Right cardiac atrium (tissue), 5 donors: ENCODE data around the gene SOD1. TPM values are rescaled to one million over a fixed set of nuclear protein-coding genes. Genes with fewer than 3 reads are reported as not detected.

ENCODE experiments used
- ATAC-seq, 2 donors: fragments of 200-7000 bp; cut with Tn5 transposase; one replicate each; pipeline versions ENCODE4 v1.8.0 to v1.9.1; 2020; ENCODE audit warnings: moderate library complexity in 2 of 2, mild to moderate bottlenecking in 1 of 2
- DNase-seq, 3 donors: peaks; one replicate each; pipeline ENCODE4 v3.0.0-alpha.2; 2020
- H3K27ac ChIP-seq: one replicate; pipeline ENCODE4 v1.5.1; 2013; ENCODE audit warnings: mild to moderate bottlenecking, low read length, control low read depth, moderate library complexity
- H3K27me3 ChIP-seq: one replicate; pipeline ENCODE4 v1.6.1; 2013; ENCODE audit not compliant: control insufficient read depth, insufficient read depth
- H3K4me1 ChIP-seq: one replicate; pipeline ENCODE4 v1.6.1; 2013; ENCODE audit warnings: low read length; ENCODE audit not compliant: control insufficient read depth, insufficient read depth
- H3K4me3 ChIP-seq: one replicate; pipeline ENCODE4 v1.5.1; 2013; ENCODE audit warnings: low read length, control low read depth
- H3K9me3 ChIP-seq: one replicate; pipeline ENCODE4 v1.6.1; 2013; ENCODE audit warnings: low read length; ENCODE audit not compliant: control insufficient read depth
- WGBS: extraction: QIAGEN DNeasy Blood & Tissue Kit; methylation state at CpG from one replicate; pipeline ENCODE4 v1.1.7; 2013; 5-methylcytosine and 5-hydroxymethylcytosine counted together
- intact Hi-C, 4 donors: fragments of 100-400 bp; cut with DNase I; formaldehyde crosslinking; loops; one replicate each; pipeline versions ENCODE4 v1.11.0 to v1.14.0; 2022 to 2023
- long read RNA-seq, 4 donors: library from polyadenylated mRNA; unstranded; transcript quantifications; one replicate each; pipeline ENCODE4 v2.0.0, GENCODE V29; 2020 to 2021
- polyA plus RNA-seq: library from polyadenylated mRNA; stranded (reverse); fragments of 200-250 nt; gene quantifications from one replicate; pipeline ENCODE4 v1.2.3, GENCODE V29; 2013
- total RNA-seq, 4 donors: library from RNA; stranded (reverse); fragmentation: NEBNext Ultra II Directional; extraction: Animal tissue kit (Norgen Biotek cat#: 25700); gene quantifications; one replicate each; pipeline ENCODE4 v1.2.1, GENCODE V29; 2021
- donor health status: healthy with polysubstance abuse.
- donor health status: DM: no; HTN: yes; CAD: no.
- donor health status: DM: no; HTN: no; CAD: no.
- donor health status: DM: no; HTN: yes; CAD: no; lungs with severe emphysema.
- donor health status: DM: yes; HTN: yes; CAD: no.

SOD1 gene
- total RNA-seq (100 to 1,000 TPM; 331 to 391 (median 359) TPM), polyA plus RNA-seq (665 TPM)
- long read RNA-seq, donor 1, transcript SOD1-201 (5 exons, 966 nt) = major isoform, 315 of 329 reads
- long read RNA-seq, donor 1, partial matches to known transcripts = 2 of 329 reads
- long read RNA-seq, donor 1, other reads (novel, unspliced or antisense) = 12 of 329 reads
- long read RNA-seq, donor 2, transcript SOD1-201 (5 exons, 966 nt) = major isoform, 300 of 310 reads
- long read RNA-seq, donor 2, partial matches to known transcripts = 2 of 310 reads
- long read RNA-seq, donor 2, other reads (novel, unspliced or antisense) = 7 of 310 reads
- long read RNA-seq, donor 3, transcript SOD1-201 (5 exons, 966 nt) = major isoform, 165 of 178 reads
- long read RNA-seq, donor 3, partial matches to known transcripts = 1 of 178 reads
- long read RNA-seq, donor 3, other reads (novel, unspliced or antisense) = 11 of 178 reads
- long read RNA-seq, donor 4, transcript SOD1-201 (5 exons, 966 nt) = major isoform, 224 of 230 reads
- long read RNA-seq, donor 4, partial matches to known transcripts = 1 of 230 reads
- long read RNA-seq, donor 4, other reads (novel, unspliced or antisense) = 4 of 230 reads

DNA sequence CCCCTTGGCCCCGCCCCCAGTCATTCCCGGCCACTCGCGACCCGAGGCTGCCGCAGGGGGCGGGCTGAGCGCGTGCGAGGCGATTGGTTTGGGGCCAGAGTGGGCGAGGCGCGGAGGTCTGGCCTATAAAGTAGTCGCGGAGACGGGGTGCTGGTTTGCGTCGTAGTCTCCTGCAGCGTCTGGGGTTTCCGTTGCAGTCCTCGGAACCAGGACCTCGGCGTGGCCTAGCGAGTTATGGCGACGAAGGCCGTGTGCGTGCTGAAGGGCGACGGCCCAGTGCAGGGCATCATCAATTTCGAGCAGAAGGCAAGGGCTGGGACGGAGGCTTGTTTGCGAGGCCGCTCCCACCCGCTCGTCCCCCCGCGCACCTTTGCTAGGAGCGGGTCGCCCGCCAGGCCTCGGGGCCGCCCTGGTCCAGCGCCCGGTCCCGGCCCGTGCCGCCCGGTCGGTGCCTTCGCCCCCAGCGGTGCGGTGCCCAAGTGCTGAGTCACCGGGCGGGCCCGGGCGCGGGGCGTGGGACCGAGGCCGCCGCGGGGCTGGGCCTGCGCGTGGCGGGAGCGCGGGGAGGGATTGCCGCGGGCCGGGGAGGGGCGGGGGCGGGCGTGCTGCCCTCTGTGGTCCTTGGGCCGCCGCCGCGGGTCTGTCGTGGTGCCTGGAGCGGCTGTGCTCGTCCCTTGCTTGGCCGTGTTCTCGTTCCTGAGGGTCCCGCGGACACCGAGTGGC is at the start of gene SOD1:
Gene SOD1, plus strand, starts transcription at position 158 of the 723 bp plus-strand sequence. Its CDS starts 77 bp downstream, at position 235.
- WGBS = under 1% methylated on average over 87 of the region's 87 CpGs
- Histone ChIP-seq H3K27ac (peak within 1 kb of the TSS; percentile 81), H3K4me1 (peaks cover 5% of the 10 kb centered on the region), H3K4me3 (peak within 1 kb of the TSS; percentile 82), H3K27me3 (no peaks in the 10 kb centered on the region), H3K9me3 (no peaks in the 10 kb centered on the region)
- DNase-seq (peak; percentile 96 to 99 (median 98)), ATAC-seq (peak; percentile 97)
- intact Hi-C loops = no loop called here

DNA sequence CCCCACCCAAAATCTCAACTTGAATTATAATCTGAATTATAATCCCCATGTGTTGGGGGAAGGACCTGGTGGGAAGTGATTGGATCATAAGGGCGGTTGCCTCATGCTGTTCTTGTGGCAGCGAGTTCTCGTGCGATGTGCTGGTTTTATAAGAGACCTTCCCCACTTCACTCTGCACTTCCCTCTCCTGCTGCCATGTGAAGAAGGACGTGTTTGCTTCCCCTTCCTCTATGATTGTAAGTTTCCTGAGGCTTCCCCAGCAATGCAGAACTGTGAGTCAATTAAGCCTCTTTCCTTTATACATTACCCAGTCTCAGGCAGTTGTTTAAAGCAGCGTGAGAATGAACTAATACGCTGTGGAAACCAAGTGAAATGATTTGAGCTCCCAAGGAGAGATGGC is 48.0 kb upstream of the SOD1 start:
- Histone ChIP-seq H3K27me3 (no peaks in the 10 kb centered on the region), H3K27ac (no peak overlapping the region), H3K4me1 (no peaks in the 10 kb centered on the region), H3K4me3 (no peak overlapping the region), H3K9me3 (no peaks in the 10 kb centered on the region)
- DNase-seq (no peak), ATAC-seq (no peak)
- 92% methylated on average over 7 of the region's 7 CpGs for WGBS
- intact Hi-C loops = no loop called here

DNA sequence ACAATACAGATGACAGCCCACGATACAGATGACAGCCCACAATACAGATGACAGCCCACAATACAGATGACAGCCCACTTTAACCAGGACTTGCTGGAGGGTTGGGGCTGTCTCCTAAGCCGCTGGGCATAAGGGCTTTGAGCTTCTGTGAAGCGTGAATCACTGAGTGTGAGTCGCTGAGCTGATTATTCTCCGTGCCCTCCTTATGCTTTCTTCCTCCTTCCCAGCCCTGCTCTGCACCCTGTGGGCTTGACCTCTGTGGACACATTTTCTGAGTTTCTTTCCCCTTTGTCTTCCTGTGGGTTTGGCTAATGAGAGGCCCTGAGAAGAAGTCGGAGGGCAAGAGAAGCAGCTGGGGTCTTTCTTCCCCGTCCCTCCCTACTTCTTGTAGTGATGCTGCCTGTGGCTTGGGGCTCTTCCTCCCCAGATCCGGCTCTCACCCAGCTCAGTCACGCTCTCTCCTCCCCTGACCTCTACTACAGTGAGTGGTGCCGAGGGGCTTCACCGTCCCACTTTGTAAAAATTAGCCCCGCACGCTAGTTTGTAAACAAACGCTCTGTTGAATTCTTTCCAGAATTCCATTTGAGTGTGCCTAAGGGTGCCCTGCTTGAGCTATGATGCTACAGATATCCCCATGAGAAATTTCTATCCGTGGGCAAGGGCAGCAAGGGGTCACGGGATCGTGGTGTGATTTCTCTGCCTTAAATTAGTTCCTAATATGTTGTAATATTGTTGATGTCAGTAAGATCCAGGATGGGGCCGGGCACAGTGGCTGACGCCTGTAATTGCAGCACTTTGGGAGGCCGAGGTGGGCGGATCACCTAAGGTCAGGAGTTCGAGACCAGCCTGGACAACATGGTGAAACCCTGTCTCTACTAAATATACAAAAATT is 46.4 kb upstream of the SOD1 start:
- H3K4me3 ChIP-seq = no peak overlapping the region
- H3K9me3 ChIP-seq = no peaks in the 10 kb centered on the region
- DNase-seq (no peak), ATAC-seq (no peak)
- no peaks in the 10 kb centered on the region for H3K27me3 ChIP-seq
- intact Hi-C loops = no loop called here
- WGBS = 60% methylated on average over 22 of the region's 22 CpGs
- H3K27ac ChIP-seq = no peak overlapping the region
- no peaks in the 10 kb centered on the region for H3K4me1 ChIP-seq

DNA sequence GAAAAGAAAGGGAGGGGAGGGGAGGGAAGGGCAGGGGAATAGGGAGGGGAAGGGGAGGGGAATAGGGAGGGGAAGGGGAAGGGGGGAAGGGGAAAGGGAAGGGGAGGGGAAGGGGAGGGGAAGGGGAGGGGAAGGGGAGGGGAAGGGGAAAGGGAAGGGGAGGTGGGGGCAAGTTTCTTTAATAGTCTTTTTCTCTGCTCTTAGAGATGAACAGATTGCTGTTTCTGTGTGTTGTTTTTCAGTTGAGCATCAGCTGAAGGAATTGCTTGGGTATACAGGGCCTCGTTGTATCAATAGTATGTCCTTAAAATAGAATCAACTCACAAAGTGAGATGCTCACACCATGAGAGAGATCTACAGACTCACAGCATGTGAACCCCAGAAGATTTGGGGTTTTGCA is 44.8 kb upstream of the SOD1 start:
- Histone ChIP-seq H3K9me3 (no peaks in the 10 kb centered on the region), H3K4me3 (no peak overlapping the region), H3K27ac (no peak overlapping the region), H3K4me1 (no peaks in the 10 kb centered on the region), H3K27me3 (no peaks in the 10 kb centered on the region)
- 30% methylated on average over 1 of the region's 1 CpG for WGBS
- ATAC-seq (no peak), DNase-seq (no peak)
- intact Hi-C loops = no loop called here

DNA sequence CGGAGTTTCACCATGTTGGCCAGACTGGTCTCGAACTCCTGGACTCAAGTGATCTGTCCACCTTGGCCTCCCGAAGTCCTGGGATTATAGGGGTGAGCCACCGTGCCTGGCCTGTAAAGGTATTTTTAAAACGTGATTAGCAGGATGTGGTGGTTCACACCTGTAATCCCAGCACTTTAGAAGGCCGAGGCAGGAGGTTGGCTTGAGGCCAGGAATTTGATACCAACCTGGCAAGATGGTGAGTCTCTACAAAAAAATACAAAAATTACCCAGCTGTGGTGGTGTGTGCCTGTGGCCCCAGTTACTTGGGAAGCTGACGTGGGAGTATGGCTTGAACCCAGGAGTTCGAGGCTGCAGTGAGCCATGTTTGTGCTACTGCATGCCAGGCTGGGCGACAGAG is 43.3 kb upstream of the SOD1 start:
- DNase-seq (no peak), ATAC-seq (no peak)
- H3K4me3 ChIP-seq = no peak overlapping the region
- H3K27ac ChIP-seq = no peak overlapping the region
- no peaks in the 10 kb centered on the region for H3K9me3 ChIP-seq
- no peaks in the 10 kb centered on the region for H3K4me1 ChIP-seq
- intact Hi-C loops = no loop called here
- 82% methylated on average over 9 of the region's 9 CpGs for WGBS
- no peaks in the 10 kb centered on the region for H3K27me3 ChIP-seq

DNA sequence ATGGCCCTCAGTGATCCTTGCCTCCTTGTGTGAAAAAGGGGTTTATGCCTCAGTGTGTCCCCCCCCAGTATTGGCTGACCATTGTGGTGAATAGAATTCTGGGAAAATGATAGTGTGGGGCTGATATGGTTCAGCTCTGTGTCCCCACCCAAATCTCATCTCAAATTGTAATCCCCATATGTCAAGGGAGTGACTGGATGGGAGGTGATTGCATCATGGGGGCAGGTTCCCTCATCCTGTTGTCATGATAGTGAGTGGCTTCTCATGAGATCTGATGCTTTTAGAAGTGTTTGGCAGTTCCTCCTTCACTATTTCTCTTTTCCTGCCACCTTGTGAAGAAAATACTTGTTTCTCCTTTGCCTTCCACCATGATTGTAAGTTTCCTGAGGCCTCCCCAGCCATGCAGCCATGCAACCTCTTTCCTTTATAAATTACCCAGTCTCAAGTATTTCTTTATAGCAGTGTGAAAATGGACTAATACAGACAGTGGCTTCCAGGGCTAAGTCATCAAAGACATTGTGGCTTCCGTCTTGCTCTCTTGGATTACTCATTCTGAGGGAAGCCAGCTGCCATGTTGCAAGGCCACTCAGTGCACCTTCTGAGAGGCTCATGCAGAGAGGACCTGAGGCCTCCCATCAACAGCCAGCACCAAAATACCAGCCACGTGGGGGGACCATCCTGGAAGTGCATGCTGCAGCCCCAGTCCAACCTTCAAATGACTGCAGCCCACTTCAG is 40.6 kb upstream of the SOD1 start:
- no peaks in the 10 kb centered on the region for H3K27me3 ChIP-seq
- no peaks in the 10 kb centered on the region for H3K4me1 ChIP-seq
- no peak overlapping the region for H3K4me3 ChIP-seq
- H3K27ac ChIP-seq = no peak overlapping the region
- intact Hi-C loops = no loop called here
- no peak for ATAC-seq
- H3K9me3 ChIP-seq = no peaks in the 10 kb centered on the region
- DNase-seq = no peak
- WGBS = 72% methylated on average over 2 of the region's 2 CpGs

DNA sequence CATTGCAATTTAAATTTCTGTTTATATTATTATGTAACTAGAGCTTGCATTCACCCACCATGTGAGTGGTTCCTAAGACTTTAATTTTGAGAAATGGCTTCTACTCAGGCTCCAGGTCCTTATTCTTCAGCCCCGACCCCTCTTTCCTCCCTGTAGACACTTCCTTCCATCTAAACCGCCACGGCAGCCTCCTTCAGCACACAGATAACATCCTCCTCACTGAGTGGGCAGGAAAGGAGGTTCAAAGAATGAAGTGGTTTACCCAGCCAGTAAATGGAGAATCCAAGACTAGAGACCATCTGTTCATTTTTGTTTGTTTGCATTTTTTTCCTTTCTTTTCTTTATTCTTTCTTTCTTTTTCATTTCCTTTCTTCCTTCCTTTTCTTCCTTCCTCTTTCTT is 37.1 kb upstream of the SOD1 start:
- Histone ChIP-seq H3K27ac (no peak overlapping the region), H3K9me3 (no peaks in the 10 kb centered on the region), H3K27me3 (no peaks in the 10 kb centered on the region), H3K4me1 (no peaks in the 10 kb centered on the region), H3K4me3 (no peak overlapping the region)
- intact Hi-C loops = no loop called here
- DNase-seq (no peak), ATAC-seq (no peak)
- whole genome bisulfite sequencing = 48% methylated on average over 3 of the region's 3 CpGs

DNA sequence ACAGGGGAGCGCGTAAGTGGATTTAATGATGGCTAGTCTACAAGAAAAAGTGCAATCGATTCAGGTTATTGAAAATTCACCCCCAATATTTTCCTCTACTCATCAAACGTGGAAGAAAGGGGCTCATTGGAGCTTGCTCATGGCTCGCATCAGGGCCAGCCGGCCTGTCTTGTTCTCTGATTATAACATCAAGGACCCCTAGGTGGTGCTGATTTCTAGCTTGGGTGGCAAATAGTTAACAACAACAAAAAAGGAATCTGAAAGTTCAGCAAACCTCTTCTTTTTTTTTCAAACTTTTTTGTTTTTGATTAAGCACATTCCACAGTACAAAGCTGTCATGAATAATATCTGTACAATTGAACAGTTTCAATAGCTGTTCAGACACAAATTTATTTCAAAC is 35.8 kb upstream of the SOD1 start:
- Histone ChIP-seq H3K27me3 (no peaks in the 10 kb centered on the region), H3K9me3 (no peaks in the 10 kb centered on the region), H3K4me1 (no peaks in the 10 kb centered on the region), H3K27ac (no peak overlapping the region), H3K4me3 (no peak overlapping the region)
- no peak for DNase-seq
- intact Hi-C loops = no loop called here
- 80% methylated on average over 6 of the region's 6 CpGs for WGBS
- ATAC-seq = no peak

DNA sequence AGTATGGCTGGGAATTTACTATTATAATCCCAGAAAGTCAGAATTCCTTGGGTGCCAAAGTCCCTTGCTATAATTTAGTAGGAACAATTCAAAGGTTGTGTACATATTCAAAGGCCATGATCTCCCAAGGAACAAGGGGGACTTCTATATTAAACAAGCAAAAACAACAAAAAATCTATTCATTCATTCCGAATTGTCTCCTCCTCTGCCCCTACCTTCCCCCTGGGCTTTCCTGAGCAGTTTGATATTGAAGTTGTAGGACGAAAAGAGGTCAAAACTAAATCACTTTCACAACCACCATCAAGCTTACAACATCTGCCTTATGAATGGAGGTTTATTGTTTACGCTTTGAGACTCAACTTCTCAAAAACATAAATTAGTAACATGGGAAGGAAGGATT is 35.3 kb upstream of the SOD1 start:
- H3K9me3 ChIP-seq = no peaks in the 10 kb centered on the region
- no peaks in the 10 kb centered on the region for H3K4me1 ChIP-seq
- intact Hi-C loops = no loop called here
- no peak for ATAC-seq
- H3K27ac ChIP-seq = no peak overlapping the region
- no peak overlapping the region for H3K4me3 ChIP-seq
- no peaks in the 10 kb centered on the region for H3K27me3 ChIP-seq
- DNase-seq = no peak
- WGBS = 79% methylated on average over 3 of the region's 3 CpGs

DNA sequence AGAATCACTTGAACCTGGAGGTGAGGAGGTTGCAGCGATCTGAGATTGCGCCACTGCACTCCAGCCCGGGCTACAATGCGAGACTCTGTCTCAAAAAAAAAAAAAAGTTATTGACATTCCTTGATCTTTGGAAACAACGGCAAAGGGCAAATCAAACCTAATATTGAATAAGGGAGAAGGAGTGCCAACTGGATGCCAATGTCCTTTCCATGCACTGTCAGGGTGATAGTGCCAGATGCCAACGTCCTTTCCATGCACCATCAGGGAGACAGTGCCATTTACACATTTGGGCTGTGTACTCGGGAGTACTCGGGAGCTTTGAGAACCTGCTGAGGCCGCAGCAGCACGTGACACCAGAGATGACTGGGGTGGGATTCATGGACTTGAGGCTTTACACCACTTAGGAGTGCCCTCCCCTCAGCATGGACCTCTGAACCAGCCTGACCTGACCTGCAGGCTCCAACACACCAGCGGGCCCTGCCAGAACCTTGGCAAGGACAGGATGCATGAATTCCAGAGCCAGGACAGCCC is 34.5 kb upstream of the SOD1 start:
- Histone ChIP-seq H3K4me1 (no peaks in the 10 kb centered on the region), H3K27me3 (no peaks in the 10 kb centered on the region), H3K27ac (no peak overlapping the region), H3K4me3 (no peak overlapping the region), H3K9me3 (no peaks in the 10 kb centered on the region)
- intact Hi-C loops = no loop called here
- 91% methylated on average over 11 of the region's 11 CpGs for WGBS
- DNase-seq (no peak), ATAC-seq (no peak)
